ENCODE results near the gene ASTN2.
A peak's percentile ranks its signal among the peaks of the same experiment; 100 is the strongest.

ASTN2 gene

GRCh38 chr9:116494815-116495634, 919.8 kb downstream of the ASTN2 start:
- TF ChIP-seq ZFX (IDR thresholded peaks at IDR 0.05) (no peak), CTCF (conservative IDR thresholded peaks at IDR 0.05) (peak; percentile 90)
- no peak overlapping the region for H3K27ac ChIP-seq

- no peak overlapping the region for H3K27ac ChIP-seq
- TF ChIP-seq ZFX (IDR thresholded peaks at IDR 0.05) = no peak
- no peak for TF ChIP-seq CTCF (conservative IDR thresholded peaks at IDR 0.05)
These were observed 921.5 kb downstream of the ASTN2 start for GRCh38 chr9:116493183-116493860.

GRCh38 chr9:116491659-116492058, 923.2 kb downstream of the ASTN2 start:
- H3K27ac ChIP-seq = no peak overlapping the region

GRCh38 chr9:116491219-116491618, 923.6 kb downstream of the ASTN2 start:
- no peak overlapping the region for H3K27ac ChIP-seq
- TF ChIP-seq CTCF (conservative IDR thresholded peaks at IDR 0.05) = peak; percentile 33
- TF ChIP-seq ZFX (IDR thresholded peaks at IDR 0.05) = no peak

More at GRCh38 chr9:116491659-116492058, 923.2 kb downstream of the ASTN2 start:
- TF ChIP-seq CTCF (conservative IDR thresholded peaks at IDR 0.05) = no peak
- TF ChIP-seq ZFX (IDR thresholded peaks at IDR 0.05) = no peak

- TF ChIP-seq ZFX (IDR thresholded peaks at IDR 0.05) (no peak), CTCF (conservative IDR thresholded peaks at IDR 0.05) (no peak)
- H3K27ac ChIP-seq = no peak overlapping the region
These were observed 924.5 kb downstream of the ASTN2 start for GRCh38 chr9:116490321-116490720.

GRCh38 chr9:116488373-116488772, 926.5 kb downstream of the ASTN2 start:
- TF ChIP-seq ZFX (IDR thresholded peaks at IDR 0.05) = no peak
- TF ChIP-seq CTCF (conservative IDR thresholded peaks at IDR 0.05) = no peak
- no peak overlapping the region for H3K27ac ChIP-seq

GRCh38 chr9:116484492-116485061, 930.3 kb downstream of the ASTN2 start:
- TF ChIP-seq CTCF (conservative IDR thresholded peaks at IDR 0.05) = no peak
- no peak overlapping the region for H3K27ac ChIP-seq
